NOMO-1 (cell line): Measurements from ENCODE around the gene MR1.
"Not testable (repeated sequence)": the region's sequence is repeated elsewhere in the genome, so short reads cannot be mapped to it uniquely, and the experiment has no call there.

ENCODE experiments used
- DNase-seq, 2 experiments: peaks; one replicate each; lab custom pipeline; 2025; ENCODE audit not compliant: unreplicated experiment in 2 of 2; lab: John Stamatoyannopoulos, UW

Gene MR1

DNA sequence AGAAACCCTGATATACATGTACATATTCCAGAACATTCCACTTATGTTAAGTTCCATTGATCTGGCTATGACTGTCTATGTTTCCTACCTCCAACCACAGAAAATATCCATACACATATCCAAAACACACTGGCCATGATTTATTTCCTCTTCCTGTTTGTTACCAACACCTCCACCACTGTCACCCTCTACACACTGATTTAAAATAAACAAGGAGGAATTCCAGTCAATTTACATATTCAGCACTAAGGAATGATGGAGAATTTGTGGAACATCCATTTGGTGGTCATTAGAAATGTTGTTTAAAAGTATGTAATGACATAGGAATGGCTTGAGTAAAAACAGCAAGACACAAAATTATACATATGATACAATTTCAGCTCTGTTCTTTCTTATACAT lies 5.6 kb upstream of the MR1 start:
- DNase-seq = no peak

GRCh38 chr1:181028615-181029014 lies 5.2 kb upstream of the MR1 start:
- DNase-seq = no peak

GRCh38 chr1:181032535-181032934 lies 1.2 kb upstream of the MR1 start:
- DNase-seq = no peak

DNA sequence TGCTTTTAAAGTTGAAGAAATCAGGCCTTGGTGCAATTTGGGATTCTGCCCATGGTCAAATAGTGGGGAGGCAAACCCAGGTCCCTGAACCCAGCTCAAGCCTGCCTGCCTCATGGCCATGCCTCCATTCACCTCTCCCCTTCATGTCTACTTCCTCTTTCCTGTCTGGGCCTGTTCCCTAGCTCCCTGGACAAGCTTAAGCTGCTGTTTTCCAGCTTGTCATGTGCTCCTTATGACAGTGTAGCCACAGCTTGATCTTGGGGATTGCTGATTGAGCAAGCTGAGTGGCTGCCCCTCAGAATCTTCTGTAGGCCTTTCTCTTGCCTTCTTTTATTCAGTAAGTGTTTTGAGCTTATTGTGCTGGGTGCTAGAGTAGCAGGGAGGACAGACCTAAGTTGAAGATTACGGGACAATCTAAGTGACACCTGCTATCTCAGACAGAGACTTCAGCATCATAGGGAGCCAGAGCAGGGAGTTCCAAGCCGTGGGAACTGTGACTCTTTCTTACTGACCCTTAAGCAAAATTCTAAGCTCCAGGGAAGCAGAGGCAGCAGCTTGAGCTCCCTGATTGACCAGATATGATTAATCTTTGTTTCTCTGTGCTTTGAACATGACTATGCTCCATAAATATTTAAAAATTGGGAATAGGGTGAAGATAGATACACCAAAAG lies 520 bp upstream of the MR1 start:
- peak; percentile 65 to 78 for DNase-seq

DNA sequence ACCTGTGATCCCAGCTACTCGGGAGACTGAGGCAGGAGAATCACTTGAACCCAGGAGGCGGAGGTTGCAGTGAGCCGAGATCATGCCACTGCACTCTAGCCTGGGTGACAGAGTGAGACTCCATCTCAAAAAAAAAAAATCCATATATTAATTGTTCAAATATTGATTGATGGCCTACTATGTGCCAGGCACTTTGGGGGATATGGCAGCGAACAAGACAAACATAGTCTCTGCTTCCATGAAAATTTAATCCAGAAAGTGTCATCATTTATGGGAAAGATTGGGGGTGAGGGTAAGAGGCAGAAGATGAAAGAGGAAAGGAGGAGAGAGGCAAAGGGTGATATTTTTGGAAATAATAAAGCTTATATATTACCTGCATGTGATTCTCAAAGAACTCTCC lies 1.4 kb downstream of the MR1 start:
- DNase-seq = not testable (repeated sequence)

DNA sequence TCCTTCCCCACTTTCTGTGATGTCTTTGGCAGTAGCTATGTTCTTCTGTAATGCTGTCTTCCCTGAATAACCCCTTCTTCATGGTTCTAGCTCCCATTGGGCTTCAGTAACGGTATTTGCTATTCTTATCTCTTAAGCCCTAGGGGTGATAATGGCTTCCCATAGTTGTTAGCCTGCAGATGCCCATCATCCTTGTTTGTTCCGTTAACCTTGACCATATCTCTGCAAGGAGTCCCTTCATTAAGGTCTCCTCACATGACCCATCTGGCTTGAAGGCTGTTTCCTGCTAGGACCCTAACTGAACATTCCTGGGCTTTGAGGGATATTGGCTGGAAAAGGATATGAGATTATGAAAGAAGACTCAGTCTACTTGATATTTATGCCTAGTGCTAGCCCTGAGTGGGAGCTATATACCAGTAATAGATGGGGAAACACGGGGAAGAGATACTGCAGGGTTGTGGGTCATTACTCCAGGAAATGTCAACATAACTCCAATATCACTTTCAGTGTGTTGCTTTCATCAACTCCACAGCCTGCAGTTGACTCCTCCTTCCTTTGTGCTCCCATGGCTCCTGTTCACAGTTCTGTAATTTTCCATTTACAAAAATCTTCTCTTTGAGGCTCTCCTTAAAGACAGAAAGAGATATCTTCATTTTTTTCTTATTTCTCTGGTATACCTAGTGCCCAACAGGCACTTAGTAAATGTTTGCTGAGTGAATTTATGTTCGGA lies 2.5 kb downstream of the MR1 start:
- DNase-seq = peak; percentile 9 to 10

- no peak for DNase-seq
Measured at GRCh38 chr1:181037386-181037785, 3.6 kb downstream of the MR1 start.

DNA sequence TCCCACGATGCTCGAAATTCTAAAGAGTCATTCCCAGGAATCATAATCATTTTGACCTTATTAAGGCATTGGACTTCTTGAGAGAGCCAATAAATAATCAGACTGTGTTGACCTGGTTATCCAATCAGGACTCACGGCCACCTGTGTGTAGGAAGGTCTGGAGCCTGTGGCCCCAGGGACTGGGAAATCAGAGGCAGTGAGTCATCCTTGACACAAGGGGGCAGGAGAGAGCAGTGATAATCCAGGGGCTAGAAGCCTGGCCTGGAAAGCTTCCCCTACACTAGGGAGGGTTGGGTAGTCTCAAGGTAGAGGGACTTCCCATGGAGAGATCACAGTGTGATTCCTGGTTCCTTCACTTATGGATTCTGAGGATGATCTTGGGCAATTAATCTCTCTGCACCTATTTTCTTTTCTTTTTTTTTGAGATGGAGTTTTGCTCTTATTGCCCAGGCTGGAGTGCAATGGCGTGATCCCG lies 4.7 kb downstream of the MR1 start:
- DNase-seq = peak; percentile 41 to 43

DNA sequence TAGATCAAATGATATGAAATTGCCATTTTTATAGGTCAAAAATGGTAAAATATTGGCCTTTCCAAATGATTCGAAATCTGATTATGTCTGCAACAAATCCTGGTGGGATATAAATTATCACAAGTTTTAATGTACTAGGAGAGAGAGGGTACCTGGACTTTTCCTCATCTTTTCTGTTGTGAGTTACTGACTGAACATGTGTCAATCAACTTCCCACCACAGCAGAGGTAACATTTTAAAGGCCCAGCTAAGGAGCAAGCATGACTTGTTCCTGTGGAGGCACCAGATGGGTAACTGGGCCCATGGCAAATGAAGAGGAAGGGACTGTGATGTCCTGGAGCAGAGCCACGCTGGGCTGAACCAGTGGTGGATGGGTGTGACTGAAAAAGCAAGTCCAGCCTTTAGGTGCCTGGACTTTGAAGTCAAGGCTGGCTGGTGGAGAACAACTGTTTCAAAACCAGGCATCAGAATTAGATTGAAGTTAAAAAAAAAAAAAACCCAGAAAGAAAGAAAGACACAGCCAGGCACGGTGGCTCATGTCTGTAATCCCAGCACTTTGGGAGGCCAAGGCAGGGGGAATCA lies 6.6 kb downstream of the MR1 start:
- no peak for DNase-seq

DNA sequence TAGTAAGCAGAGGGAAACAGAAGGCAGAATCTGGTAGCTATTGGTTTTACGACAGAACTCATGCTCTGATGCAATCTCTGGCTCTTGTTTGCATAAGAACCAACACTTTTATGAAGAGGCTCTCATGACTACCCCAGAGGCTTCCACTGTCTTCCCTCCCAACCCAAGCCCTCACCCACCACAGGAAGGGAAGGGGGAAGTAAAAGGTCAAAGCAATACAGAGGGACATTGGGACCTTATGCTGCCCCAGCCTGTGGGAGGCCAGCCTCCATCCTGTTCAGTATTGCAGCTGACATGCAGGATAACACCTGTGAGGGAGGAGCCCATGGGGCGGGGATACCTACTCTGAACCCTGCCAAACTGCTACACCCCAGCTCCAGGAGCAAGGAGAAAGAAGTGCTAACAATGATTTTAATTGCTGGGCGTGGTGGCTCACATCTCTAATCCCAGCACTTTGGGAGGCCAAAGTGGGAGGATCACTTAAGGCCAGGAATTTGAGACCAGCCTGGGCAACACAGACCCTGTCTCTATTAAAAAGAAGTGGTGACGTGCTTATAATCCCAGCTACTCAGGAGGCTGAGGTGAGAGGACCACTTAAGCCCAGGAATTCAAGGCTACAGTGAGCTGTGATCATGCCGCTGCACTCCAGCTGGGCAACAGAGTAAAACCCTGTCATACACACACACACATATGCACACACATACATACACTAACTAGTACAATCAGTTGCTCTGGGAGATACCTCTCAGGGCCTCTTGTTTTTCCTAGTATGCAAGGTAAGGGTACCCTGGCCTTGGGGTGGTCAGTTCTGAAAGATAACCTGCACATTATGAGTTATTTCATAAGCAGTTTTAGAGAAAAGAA lies 9.5 kb downstream of the MR1 start:
- DNase-seq = peak; percentile 73 to 91

DNA sequence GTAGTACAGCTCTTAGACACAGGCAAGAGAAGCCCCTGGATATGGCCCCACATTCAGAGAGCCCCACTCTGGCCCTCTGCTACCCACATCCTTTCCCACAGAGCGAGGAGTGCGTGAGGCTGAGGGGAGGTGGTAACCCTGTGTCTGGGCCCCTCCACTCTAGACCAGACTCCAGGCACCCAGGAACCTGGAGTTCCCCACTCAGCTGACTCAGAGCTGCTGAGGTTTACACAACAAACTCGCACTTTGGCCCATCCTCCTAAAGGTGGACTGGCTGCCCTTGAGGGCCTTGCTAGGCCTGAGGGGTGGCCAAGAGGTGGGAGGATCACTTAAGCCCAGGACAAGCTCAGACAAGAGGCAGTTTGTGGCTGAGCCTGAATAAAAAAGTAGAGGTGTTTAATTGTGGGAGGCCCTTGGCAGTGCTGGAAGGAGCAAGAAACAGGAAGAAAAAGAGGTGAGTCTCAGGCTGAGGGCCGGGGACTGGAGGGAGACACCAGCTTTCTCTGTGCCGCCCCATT lies 10.7 kb downstream of the MR1 start:
- peak; percentile 16 to 18 for DNase-seq

DNA sequence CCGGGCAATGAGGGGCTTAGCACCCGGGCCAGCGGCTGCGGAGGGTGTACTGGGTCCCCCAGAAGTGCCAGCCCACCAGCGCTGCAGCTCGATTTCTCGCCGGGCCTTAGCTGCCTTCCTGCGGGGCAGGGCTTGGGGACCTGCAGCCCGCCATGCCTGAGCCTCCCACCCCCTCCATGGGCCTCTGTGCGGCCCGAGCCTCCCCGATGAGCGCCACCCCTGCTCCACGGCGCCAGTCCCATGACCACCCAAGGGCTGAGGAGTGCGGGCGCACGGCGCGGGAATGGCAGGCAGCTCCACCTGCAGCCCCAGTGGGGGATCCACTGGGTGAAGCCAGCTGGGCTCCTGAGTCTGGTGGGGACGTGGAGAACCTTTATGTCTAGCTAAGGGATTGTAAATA lies 12.2 kb downstream of the MR1 start:
- not testable (repeated sequence) for DNase-seq

- no peak for DNase-seq
Measured at GRCh38 chr1:181049378-181049777, 15.6 kb downstream of the MR1 start.

DNA sequence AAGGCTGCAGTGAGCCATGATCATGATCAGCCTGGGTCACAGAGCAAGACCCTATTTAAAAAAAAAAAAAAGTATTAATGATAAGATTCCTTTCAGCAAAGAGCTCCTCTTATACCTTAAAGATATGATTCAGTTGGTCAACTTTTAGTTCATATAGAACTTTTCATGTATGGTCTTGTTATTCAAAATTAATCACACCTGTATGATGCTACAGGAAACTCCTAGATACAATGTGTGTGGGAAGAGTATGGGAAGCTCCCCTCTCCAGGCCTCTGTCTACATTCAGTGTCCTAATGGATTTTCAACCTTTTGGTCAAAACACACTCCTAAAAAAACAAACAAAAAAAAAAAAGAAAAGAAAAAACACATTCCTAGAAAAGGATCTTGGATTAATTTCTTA lies 17.1 kb downstream of the MR1 start:
- no peak for DNase-seq

DNA sequence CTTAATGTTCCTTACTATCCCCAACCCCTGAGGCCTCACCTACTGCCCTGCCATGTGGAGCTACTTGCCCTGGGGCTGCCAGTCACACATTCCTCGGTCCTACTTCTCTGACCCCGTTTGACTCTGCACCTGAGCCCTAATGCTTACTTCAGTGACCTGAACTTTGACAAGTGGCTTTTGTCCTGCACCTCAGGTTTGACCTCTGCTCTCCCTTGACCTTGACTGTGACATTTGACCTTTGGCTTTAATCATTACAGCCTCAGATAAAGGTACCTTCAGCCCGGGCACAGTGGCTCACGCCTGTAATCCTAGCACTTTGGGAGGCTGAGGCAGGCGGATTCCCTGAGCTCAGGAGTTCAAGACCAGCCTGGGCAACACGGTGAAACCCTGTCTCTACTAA lies 22.8 kb downstream of the MR1 start:
- DNase-seq = no peak

GRCh38 chr1:181057079-181057478 lies 23.3 kb downstream of the MR1 start:
- DNase-seq = no peak

DNA sequence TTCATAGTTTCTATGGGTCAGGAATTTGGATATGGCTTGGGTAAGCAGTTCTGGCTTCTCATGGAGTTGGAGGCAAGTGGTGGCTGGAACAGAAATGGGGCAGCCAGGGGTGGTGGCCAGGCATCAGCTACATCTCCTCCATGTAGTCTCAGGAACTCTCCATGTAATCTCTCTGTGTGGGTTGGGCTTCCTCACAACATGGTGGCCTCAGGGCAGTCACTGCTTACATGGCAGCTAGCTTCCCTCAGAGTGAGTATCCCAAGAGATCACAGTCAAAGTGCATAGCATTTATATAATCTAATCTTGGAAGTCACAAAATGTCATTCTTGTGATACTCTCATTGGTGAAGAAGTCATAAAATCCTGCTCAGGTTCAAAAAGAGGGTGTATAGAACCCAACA lies 25.7 kb downstream of the MR1 start:
- no peak for DNase-seq

DNA sequence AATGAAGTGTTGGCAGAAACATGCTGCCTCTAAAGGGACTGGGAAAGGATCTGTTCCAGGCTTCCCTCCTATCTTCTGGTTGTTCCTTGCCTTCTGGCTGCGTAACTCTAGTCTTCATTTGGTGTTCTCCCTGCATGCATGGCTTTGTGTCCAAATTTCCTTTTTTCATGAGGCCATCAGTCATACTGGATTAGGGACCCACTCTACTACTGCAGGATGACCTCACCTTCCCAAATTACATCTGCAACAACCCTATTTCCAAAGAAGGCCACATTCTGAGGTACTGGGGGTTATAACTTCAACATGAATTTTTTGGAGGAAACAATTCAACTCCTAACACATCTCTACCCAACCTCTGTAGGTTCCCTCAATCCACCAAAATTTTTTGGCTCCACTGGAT lies 26.3 kb downstream of the MR1 start:
- DNase-seq = no peak

GRCh38 chr1:181060947-181061346 lies 27.2 kb downstream of the MR1 start:
- not testable (repeated sequence) for DNase-seq

DNA sequence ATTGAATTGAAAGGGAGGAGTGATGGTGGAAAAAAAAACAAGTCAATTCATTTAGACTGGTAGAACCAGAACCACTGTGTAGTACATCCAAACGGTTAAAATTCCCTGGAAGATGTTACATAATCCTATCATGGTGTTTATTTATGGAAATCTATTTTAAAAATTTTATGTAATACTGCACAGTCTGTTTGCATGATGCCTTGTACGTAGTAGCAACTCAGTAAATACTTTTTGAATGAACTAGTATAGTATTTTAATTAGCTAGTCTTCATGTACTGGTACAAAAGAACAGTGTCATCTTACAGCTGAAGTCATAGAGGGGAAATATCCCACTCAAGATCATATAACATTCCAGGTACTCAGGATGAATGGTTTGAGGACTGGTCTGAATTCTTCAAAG lies 27.7 kb downstream of the MR1 start:
- no peak for DNase-seq
